Neural crest cell (in vitro differentiated cells): ENCODE results near the gene HSPB9. TPM values are rescaled to one million over a fixed set of nuclear protein-coding genes. Genes with fewer than 3 reads are reported as not detected.

ENCODE experiments used
- DNase-seq: peaks from one replicate; pipeline ENCODE4 v3.0.0; 2021; ENCODE audit warnings: low read depth, mixed read lengths, low spot score
- H3K27ac Mint-ChIP-seq: one replicate; pipeline ENCODE4 v1.8.0; 2021; ENCODE audit warnings: mild to moderate bottlenecking, mixed read lengths; ENCODE audit not compliant: unreplicated experiment
- H3K27me3 Mint-ChIP-seq: 2 replicates; pipeline ENCODE4 v1.8.0; 2021; ENCODE audit warnings: low read depth, mild to moderate bottlenecking, mixed read lengths
- H3K36me3 Mint-ChIP-seq: 2 replicates; pipeline ENCODE4 v1.8.0; 2021; ENCODE audit warnings: low read depth, mild to moderate bottlenecking, mixed read lengths
- H3K4me1 Mint-ChIP-seq: 2 replicates; pipeline ENCODE4 v1.8.0; 2021; ENCODE audit warnings: mixed read lengths
- H3K4me3 Mint-ChIP-seq: one replicate; pipeline ENCODE4 v1.8.0; 2021; ENCODE audit warnings: mild to moderate bottlenecking, mixed read lengths
- H3K9me3 Mint-ChIP-seq: 2 replicates; pipeline ENCODE4 v1.8.0; 2021; ENCODE audit warnings: mixed read lengths
- total RNA-seq: library from RNA; stranded (reverse); gene quantifications from 2 replicates; pipeline ENCODE4 v1.2.1, GENCODE V29; 2021
- TF ChIP-seq, protein P1 (sequence below): fragments of 200-600 bp; sonication (generic); conservative IDR thresholded peaks from 2 replicates; pipeline ENCODE4 v1.5.0; 2021; ENCODE audit warnings: antibody characterized with exemption, mild to moderate bottlenecking

The HSPB9 gene
- total RNA-seq, 1 donor from 2014 or later, result 0.40 TPM

DNA sequence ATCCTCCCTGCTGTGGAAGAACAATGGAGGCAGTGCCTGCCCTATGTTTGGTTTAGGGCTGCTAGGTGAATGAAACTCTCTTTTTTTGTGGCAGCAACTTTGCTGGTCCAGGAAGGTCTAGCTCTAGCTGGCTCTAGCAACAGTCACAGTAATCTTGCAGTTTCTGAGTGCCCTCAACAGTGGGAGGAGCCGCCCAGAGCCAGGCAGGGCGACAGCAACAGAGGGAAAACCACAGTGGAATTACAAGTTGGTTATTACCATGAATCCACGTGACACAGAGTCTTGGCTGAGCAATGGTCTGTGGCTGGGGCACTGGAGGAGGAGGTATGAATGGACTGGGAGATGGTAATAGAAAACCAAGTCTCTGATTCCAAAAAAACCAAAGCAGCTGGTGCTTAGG, 10.3 kb downstream of the HSPB9 start:
- Mint-ChIP-seq H3K9me3 (no peaks in the 10 kb centered on the region), H3K36me3 (peaks cover 2% of the 10 kb centered on the region), H3K27me3 (no peaks in the 10 kb centered on the region), H3K4me3 (no peak overlapping the region), H3K4me1 (peaks cover 24% of the 10 kb centered on the region), H3K27ac (peak overlapping the region; percentile 43)
- TF ChIP-seq, protein P1, sequence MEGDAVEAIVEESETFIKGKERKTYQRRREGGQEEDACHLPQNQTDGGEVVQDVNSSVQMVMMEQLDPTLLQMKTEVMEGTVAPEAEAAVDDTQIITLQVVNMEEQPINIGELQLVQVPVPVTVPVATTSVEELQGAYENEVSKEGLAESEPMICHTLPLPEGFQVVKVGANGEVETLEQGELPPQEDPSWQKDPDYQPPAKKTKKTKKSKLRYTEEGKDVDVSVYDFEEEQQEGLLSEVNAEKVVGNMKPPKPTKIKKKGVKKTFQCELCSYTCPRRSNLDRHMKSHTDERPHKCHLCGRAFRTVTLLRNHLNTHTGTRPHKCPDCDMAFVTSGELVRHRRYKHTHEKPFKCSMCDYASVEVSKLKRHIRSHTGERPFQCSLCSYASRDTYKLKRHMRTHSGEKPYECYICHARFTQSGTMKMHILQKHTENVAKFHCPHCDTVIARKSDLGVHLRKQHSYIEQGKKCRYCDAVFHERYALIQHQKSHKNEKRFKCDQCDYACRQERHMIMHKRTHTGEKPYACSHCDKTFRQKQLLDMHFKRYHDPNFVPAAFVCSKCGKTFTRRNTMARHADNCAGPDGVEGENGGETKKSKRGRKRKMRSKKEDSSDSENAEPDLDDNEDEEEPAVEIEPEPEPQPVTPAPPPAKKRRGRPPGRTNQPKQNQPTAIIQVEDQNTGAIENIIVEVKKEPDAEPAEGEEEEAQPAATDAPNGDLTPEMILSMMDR, result no peak
- no peak for DNase-seq

DNA sequence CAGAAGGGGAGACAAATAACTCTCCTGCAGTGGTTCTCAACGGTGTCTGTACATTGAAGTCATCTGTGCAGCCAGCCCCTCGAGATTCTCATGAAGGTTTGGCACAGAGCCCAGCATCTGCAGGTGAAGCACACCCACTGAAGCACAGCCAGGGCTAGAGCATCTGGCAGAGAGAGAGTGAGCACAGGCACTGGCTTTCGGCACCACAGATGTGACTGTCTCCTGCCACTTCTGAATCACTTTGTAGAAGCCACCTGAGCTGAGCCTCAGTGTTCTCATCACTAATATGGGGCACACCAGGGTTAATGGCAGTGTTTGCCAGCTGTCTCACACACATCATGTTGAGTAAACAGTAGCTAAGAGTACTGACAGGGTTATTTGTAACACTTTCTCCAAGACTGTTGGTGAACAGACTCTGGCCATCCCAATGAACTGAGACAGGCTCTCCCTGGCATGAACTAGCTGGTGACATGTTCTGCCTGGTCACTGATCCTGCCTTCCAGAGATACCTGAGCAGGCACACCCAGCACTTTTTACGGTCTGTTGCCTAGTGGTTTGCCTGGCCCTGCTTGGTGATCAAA, 10.9 kb downstream of the HSPB9 start:
- no peak overlapping the region for H3K27ac Mint-ChIP-seq

DNA sequence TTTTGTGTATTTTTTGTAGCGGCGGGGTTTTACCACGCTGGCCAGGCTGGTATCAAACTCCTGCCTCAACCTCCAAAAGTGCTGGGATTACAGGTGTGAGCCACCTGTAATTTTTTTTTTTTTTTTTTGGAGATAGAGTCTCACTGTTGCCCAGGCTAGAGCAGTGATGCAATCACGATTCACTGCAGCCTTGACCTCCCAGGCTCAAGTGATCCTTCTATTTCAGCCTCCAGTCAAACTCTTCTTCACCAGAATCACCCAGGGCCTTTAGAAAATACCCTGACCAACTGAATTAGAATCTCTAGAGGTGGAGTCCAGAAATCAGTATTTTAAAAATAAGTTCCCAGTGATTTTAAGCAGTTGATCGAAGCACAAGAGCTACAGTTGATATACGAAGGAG, 12.5 kb downstream of the HSPB9 start:
- H3K4me1 Mint-ChIP-seq, result peaks cover 28% of the 10 kb centered on the region
- TF ChIP-seq, protein P1, result no peak

More for the DNA sequence above, 10.9 kb downstream of the HSPB9 start:
- no peaks in the 10 kb centered on the region for H3K27me3 Mint-ChIP-seq
- TF ChIP-seq, protein P1, result no peak
- H3K36me3 Mint-ChIP-seq, result peaks cover 2% of the 10 kb centered on the region
- DNase-seq, result no peak
- H3K4me1 Mint-ChIP-seq, result peaks cover 24% of the 10 kb centered on the region
- H3K9me3 Mint-ChIP-seq, result no peaks in the 10 kb centered on the region
- H3K4me3 Mint-ChIP-seq, result no peak overlapping the region

DNA sequence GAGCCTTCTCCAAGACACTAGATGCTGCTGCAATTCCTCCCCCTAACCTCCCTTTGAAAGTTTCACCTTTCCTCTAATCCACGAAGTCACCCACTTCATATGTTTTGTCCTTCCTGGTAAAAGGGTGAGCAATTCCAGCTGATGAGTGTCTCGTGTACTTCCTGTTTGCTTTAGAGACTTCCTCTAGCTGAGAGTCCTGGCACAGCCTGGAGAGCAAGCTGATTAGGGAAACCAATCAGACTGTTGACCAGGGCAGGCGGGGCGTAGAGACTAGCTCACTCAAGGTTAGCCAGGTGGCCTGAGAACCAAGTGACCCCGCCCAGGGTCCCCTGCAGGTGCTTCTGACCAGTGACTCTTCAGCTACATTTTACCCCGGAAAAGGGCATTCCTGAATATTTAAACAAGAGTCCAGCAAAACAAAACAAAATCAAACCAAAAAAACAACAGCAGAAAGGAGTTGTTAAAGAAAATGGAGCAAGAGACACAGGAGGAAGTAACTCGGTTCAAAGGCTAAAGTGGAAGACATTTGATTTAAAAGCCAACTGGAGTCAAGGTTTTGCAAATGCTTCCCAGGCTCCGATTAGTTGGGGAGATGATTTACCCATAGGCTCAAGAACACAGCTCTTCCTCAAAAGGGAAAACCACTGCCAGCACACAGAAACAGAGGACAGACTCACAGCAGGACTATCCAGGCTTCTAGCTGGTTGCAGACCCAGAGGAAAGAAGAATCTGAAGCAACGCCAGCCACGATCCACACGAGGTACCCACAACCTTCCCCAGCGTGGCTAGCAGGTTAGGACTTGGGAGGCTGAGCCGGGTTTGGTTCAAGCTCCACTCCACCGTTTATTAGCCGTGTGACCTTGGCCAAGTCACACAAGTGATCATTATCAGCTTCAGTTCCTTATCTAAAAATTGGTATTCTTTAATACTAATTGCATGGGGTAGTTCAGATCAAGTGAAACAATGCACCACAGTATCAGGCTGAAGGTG, 13.4 kb downstream of the HSPB9 start:
- Mint-ChIP-seq H3K27ac (peak overlapping the region; percentile 35), H3K4me1 (peaks cover 25% of the 10 kb centered on the region), H3K36me3 (no peaks in the 10 kb centered on the region), H3K4me3 (no peak overlapping the region), H3K27me3 (no peaks in the 10 kb centered on the region), H3K9me3 (no peaks in the 10 kb centered on the region)
- TF ChIP-seq, protein P1, result no peak
- no peak for DNase-seq

More for the DNA sequence above, 12.5 kb downstream of the HSPB9 start:
- Mint-ChIP-seq H3K27me3 (no peaks in the 10 kb centered on the region), H3K4me3 (no peak overlapping the region), H3K36me3 (peaks cover 2% of the 10 kb centered on the region), H3K27ac (no peak overlapping the region), H3K9me3 (no peaks in the 10 kb centered on the region)
- DNase-seq, result no peak

DNA sequence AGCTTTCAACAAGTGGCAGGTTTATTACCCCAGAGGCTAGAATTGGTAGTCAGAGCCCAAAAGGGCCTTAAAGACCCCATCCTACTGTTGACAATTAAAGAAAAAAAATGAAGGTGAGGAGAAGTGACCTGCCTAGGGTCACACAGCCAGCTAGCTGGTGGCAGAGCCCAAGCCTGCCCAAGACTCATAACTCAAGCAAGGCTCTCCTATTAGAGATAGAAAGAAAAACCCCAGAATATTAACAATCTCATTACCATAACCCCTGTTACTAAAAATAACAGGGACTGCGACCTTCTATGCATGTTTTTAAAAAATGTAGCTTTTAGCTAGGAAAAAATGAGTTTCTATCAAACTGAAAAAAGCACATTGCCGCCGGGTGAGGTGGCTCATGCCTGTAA, 14.0 kb downstream of the HSPB9 start:
- TF ChIP-seq, protein P1, result no peak
- Mint-ChIP-seq H3K36me3 (no peaks in the 10 kb centered on the region), H3K4me3 (no peak overlapping the region), H3K4me1 (peaks cover 23% of the 10 kb centered on the region), H3K27ac (no peak overlapping the region), H3K27me3 (no peaks in the 10 kb centered on the region), H3K9me3 (no peaks in the 10 kb centered on the region)
- DNase-seq, result no peak
